Body of pancreas (tissue), 4 donors: Measurements from ENCODE around the gene TMTC4.

Experiments
- POLR2A ChIP-seq, 3 donors: fragments of 450-650 bp; IDR thresholded peaks; one replicate each; pipeline ENCODE4 v1.6.1; 2016; ENCODE audit warnings: antibody characterized with exemption in 3 of 3, mild to moderate bottlenecking in 2 of 3
- TF ChIP-seq, protein P1 (sequence below), 7 experiments: fragments of 450-650 bp in 4 of 7; fragments of 200-600 bp in 3 of 7; sonication (generic) in 3 of 7; IDR thresholded peaks; one replicate each; pipeline ENCODE4 v1.5.1; 2016 to 2019; ENCODE audit warnings: antibody characterized with exemption in 7 of 7

DNA sequence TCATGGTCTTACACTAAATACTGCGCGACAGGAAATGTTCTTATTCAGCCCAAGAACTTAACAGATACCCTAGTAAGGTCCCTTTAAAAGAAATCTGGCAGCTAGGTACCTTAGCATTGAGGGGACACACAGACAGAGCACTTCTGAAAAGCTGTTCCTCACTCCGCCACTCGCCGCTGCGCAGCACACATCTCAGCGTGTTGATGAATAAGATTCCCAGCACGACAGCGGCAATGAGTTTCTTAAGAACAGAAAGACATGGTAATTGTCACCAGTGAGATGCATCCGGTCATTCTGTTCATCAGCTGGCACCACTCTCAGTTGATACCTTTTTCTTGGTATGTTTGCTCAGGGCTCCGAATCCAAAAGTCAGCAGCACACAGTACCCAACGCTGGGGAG, 39.9 kb downstream of the TMTC4 start:
- TF ChIP-seq, protein P1, sequence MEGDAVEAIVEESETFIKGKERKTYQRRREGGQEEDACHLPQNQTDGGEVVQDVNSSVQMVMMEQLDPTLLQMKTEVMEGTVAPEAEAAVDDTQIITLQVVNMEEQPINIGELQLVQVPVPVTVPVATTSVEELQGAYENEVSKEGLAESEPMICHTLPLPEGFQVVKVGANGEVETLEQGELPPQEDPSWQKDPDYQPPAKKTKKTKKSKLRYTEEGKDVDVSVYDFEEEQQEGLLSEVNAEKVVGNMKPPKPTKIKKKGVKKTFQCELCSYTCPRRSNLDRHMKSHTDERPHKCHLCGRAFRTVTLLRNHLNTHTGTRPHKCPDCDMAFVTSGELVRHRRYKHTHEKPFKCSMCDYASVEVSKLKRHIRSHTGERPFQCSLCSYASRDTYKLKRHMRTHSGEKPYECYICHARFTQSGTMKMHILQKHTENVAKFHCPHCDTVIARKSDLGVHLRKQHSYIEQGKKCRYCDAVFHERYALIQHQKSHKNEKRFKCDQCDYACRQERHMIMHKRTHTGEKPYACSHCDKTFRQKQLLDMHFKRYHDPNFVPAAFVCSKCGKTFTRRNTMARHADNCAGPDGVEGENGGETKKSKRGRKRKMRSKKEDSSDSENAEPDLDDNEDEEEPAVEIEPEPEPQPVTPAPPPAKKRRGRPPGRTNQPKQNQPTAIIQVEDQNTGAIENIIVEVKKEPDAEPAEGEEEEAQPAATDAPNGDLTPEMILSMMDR (IDR thresholded peaks at IDR 0.05), result no peak
- no peak for TF ChIP-seq POLR2A (IDR thresholded peaks at IDR 0.05)
